ENCODE measurements around the gene SPAG6.

- TF ChIP-seq HDGF (IDR thresholded peaks at IDR 0.05) (no peak), ZBTB8A (IDR thresholded peaks at IDR 0.05; ENCODE audit: partially characterized antibody) (no peak), EZH2 (IDR thresholded peaks at IDR 0.05; ENCODE audit: borderline replicate concordance, low read depth, low read length) (no peak), MEIS2 (IDR thresholded peaks at IDR 0.05; ENCODE audit: partially characterized antibody) (no peak), REST (IDR thresholded peaks at IDR 0.05; ENCODE audit: borderline replicate concordance) (no peak), REST (CRISPR knock-in tag; IDR thresholded peaks at IDR 0.05; ENCODE audit: low read depth) (no peak)
These were observed 29.3 kb downstream of the SPAG6 start for GRCh38 chr10:22374489-22375126.
